Endometrial microvascular endothelial cells (primary cell): ENCODE data around the gene INPP1. TPM values are rescaled to one million over a fixed set of nuclear protein-coding genes. Genes with fewer than 3 reads are reported as not detected.

ENCODE experiments used
- in situ Hi-C: cut with HindIII; loops from 2 replicates; pipeline ENCODE4 v1.10.0; 2017; ENCODE audit warnings: low sequenced_read_pairs, low pct_unique_long_range_greater_than_20kb; ENCODE audit errors: inconsistent ontology term
- total RNA-seq: library from RNA; depleted of rRNA; stranded (reverse); fragments of >200 nt; gene quantifications from one replicate; pipeline ENCODE4 v1.2.3, GENCODE V29; 2015; ENCODE audit errors: inconsistent ontology term

Gene INPP1
- total RNA-seq, 1 donor from 2014 or later: 29.4 TPM

- in situ Hi-C loops: loop anchor here (25.0 kb wide), 1 partner anchor 184 kb away; no protein-coding TSS in a partner anchor
Measured at GRCh38 chr2:190328573-190329147, 14.7 kb upstream of the INPP1 start.

GRCh38 chr2:190333395-190333794 lies 10.0 kb upstream of the INPP1 start:
- in situ Hi-C loops: loop anchor here (25.0 kb wide), 1 partner anchor 179 kb away; no protein-coding TSS in a partner anchor

DNA sequence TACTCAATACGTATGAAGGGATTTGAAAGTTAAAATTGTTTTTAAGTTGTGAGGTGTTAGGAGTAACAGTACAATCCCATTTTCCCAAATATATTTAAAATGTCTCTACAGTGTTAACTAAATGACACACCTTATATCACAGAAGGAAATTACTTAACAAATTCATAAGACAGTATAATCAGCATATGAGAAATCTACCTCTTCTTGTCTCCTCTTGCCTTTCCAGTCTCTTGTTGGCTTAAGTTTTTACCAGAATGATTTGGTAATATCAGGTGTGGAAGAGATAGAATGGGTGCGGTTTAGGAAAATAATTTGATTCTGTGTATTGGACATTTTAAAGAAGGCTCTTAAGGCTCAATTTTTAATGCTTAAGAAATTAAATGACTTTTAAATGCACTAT lies 9.5 kb upstream of the INPP1 start:
- in situ Hi-C loops: loop anchor here (25.0 kb wide), 1 partner anchor 178 kb away; no protein-coding TSS in a partner anchor

- in situ Hi-C loops: loop anchor here (25.0 kb wide), 1 partner anchor 178 kb away; no protein-coding TSS in a partner anchor
Measured at GRCh38 chr2:190334479-190335224, 8.7 kb upstream of the INPP1 start.

- in situ Hi-C loops: loop anchor here (25.0 kb wide), 1 partner anchor 177 kb away; no protein-coding TSS in a partner anchor
Measured at GRCh38 chr2:190335225-190335559, 8.2 kb upstream of the INPP1 start.

DNA sequence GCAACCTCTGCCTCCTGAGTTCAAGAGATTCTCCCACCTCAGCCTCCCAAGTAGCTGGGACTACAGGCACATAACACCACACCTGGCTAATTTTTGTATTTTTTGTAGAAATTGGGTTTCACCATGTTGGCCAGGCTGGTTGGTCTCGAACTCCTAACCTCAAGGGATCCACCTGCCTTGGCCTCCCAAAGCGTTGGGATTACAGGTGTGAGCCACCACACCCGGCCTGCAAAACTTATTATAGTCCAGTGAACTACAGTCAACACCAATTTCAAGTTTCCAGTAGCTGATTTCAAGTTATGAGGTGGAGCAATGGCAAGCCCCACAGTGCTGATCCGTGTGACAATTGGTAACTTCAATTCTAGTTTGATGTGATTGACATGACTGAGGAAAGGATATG lies 7.8 kb upstream of the INPP1 start:
- in situ Hi-C loops: loop anchor here (25.0 kb wide), 1 partner anchor 177 kb away; no protein-coding TSS in a partner anchor

- in situ Hi-C loops: loop anchor here (25.0 kb wide), 1 partner anchor 176 kb away; no protein-coding TSS in a partner anchor
Measured at GRCh38 chr2:190336420-190336819, 7.0 kb upstream of the INPP1 start.

DNA sequence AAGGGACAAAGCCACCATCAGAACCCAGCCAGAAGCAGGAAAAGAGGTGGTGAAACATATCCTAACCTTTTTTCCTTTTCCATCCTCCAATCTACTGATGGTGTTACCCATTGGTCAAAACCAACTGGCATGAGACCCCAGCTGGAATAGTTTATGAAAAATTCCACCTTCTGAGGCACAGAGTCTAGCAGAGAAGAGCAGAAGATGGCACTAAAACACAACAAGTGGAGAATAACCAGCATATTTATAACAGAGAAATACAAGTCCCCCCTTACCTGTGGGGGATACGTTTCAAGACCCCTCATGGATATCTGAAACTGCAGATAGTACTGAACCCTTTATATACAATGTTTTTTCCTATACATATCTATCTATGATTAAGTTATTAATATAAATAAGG lies 4.9 kb upstream of the INPP1 start:
- in situ Hi-C loops: loop anchor here (25.0 kb wide), 1 partner anchor 174 kb away; no protein-coding TSS in a partner anchor

DNA sequence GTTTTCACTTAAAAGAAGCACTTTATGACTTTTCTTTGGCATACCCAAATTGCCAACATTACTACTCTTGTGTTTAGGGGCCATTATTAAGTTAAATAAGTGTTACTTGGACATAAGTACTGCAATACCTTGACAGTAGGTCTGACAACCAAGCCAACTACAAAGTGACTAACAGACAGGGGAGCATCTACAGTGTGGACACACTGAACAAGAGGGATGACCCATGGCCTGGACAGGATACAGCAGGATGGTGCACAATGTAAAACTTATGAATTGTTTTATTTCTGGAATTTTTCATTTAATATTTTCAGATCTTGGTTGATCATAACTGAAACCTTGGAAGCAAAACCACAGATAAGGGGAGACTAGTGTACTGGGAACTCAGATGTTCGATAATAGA lies 4.0 kb upstream of the INPP1 start:
- in situ Hi-C loops: loop anchor here (25.0 kb wide), 1 partner anchor 173 kb away; no protein-coding TSS in a partner anchor

DNA sequence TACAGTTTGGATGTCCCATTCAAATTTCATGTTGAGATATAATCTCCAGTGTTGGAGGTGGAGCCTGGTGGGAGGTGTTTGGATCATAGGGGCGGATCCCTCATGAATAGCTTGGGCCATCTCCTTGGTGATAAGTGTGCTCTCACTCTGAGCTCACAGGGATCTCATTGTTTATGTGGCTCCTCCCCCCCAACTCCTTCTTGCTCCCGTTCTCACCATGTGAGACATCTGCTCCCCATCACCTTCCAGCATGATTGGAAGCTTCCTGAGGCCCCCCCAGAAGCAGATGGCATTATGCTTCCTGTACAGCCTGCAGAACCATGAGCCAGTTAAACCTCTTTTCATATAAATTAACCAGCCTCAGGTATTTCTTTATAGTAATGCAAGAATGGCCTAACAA lies 3.0 kb upstream of the INPP1 start:
- in situ Hi-C loops: loop anchor here (25.0 kb wide), 1 partner anchor 172 kb away; no protein-coding TSS in a partner anchor

DNA sequence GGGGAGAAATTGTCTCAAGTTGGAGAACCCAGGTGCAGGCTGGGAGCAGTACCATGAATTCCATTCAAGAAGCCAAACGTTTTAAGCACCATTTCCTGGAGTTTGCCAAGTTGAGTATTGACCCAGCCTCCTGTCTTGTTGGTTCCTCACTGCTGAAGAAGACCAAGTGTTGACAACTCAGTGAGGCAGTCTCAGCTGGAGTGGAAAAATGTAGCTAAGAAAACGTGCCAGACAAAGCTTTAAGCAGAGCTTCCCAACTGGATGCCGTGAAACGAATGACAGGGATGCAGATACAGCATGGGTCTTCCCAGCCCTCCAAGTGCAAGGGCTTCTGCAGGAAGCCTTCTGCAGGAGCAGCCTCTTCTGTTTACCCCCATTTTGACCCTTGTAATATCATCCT lies 778 bp upstream of the INPP1 start:
- in situ Hi-C loops: loop anchor here (25.0 kb wide), 1 partner anchor 170 kb away; no protein-coding TSS in a partner anchor

- in situ Hi-C loops: loop anchor here (25.0 kb wide), 1 partner anchor 169 kb away; no protein-coding TSS in a partner anchor
Measured at GRCh38 chr2:190343089-190343535, 277 bp upstream of the INPP1 start.

GRCh38 chr2:190344276-190344827 lies 963 bp downstream of the INPP1 start:
- in situ Hi-C loops: loop anchor here (25.0 kb wide), 1 partner anchor 168 kb away; no protein-coding TSS in a partner anchor

DNA sequence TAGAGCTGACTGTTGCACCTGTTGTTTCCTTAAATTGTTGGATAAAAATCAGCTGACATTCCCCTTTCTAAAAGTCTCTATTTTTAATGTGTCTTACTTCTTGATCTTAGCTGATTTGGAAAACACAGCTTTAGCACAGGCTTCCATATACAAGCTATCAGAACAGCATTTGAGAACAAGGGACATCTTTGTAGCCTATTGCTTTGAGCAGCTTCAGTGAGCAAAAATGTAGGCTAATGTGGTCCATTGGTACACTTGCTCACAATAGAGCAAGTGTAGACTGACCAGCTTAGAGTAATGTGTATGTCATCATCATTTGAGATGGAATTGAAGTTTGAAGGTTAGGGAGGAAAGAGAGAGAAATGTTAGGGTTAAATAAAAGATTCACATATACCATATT lies 7.0 kb downstream of the INPP1 start:
- in situ Hi-C loops: no loop called here

DNA sequence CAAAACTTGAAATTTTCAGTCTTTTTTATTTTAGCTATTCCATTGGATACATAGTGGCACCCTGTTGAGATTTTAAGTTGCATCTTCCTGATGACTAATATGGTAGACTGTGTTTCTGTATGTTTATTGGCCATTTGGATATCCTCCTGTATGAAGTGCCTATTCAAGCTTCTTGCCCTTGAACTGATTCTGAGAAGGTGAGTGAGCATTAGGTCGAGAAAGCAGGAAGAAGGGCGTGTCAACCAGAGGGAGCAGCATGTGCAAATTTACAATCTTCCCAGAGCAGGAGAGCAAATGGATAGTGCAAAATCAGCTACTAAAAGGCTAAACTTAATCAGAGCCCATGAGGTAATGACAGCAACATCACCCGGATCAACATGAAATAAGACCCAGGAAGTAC lies 8.6 kb downstream of the INPP1 start:
- in situ Hi-C loops: no loop called here

- in situ Hi-C loops: no loop called here
Measured at GRCh38 chr2:190352668-190353536, 9.5 kb downstream of the INPP1 start.

- in situ Hi-C loops: no loop called here
Measured at GRCh38 chr2:190353537-190353899, 10.1 kb downstream of the INPP1 start.

GRCh38 chr2:190354003-190354690 lies 10.8 kb downstream of the INPP1 start:
- in situ Hi-C loops: no loop called here
